GM12878 (cell line): ENCODE data around the gene PTPRF. TPM values are rescaled to one million over a fixed set of nuclear protein-coding genes. Genes with fewer than 3 reads are reported as not detected.

Experiments used
- ATAC-seq: fragments of 200-7000 bp; cut with Tn5 transposase; 3 replicates; pipeline ENCODE4 v1.9.1; 2020; ENCODE audit warnings: mild to moderate bottlenecking, moderate library complexity
- BruUV-seq: library from RNA; stranded (reverse); fragments of 400-500 nt; replicated peaks from 2 replicates; lab custom pipeline; 2021; lab: Mats Ljungman, UMichigan
- CTCF ChIA-PET: fragments of 300-600 bp; sonication (Branson Sonifier 250); formaldehyde crosslinking; extraction: SDS; loops from one replicate; lab custom pipeline; 2021; ENCODE audit warnings: inconsistent platforms; lab: Yijun Ruan, JAX
- POLR2A ChIA-PET: fragments of 350-600 bp; formaldehyde crosslinking; extraction: SDS; loops from one replicate; lab custom pipeline; 2021; ENCODE audit warnings: inconsistent platforms; lab: Charles Lee
- RAD21 ChIA-PET: fragments of 300-600 bp; sonication (Branson Sonifier 250); formaldehyde crosslinking; loops from one replicate; lab custom pipeline; 2023; ENCODE audit warnings: antibody characterized with exemption; ENCODE audit not compliant: unreplicated experiment; lab: Charles Lee
- SMC1A ChIA-PET: fragments of 300-600 bp; sonication (Branson Sonifier 250); formaldehyde crosslinking; loops from one replicate; lab custom pipeline; 2023; ENCODE audit not compliant: unreplicated experiment, uncharacterized antibody; lab: Charles Lee
- DNase-seq: peaks from one replicate; pipeline ENCODE4 v3.0.0-alpha.2; 2011; ENCODE audit warnings: low read depth, low spot score
- FAIRE-seq: peaks from 3 replicates; lab custom pipeline; 2011; peaks lifted over from hg19 to GRCh38; lab: Jason Lieb, UNC
- H2AFZ ChIP-seq: 2 replicates; pipeline ENCODE4 v1.6.0; 2011; ENCODE audit warnings: low read depth, low read length, control low read depth; ENCODE audit not compliant: control insufficient read depth
- H3K27ac ChIP-seq: 2 replicates; pipeline ENCODE4 v1.5.1; 2011; ENCODE audit warnings: control low read depth; ENCODE audit not compliant: control insufficient read depth, insufficient read depth
- H3K27me3 ChIP-seq, 2 experiments: replicated peaks in 1 of 2; 2 replicates each; pipeline versions ENCODE4 v1.6.0 to v1.6.1; 2011; ENCODE audit warnings: low read length in 1 of 2; ENCODE audit not compliant: control insufficient read depth in 2 of 2, insufficient read depth in 2 of 2
- H3K36me3 ChIP-seq, 2 experiments: 2 replicates each; pipeline ENCODE4 v1.5.1; 2011; ENCODE audit warnings: low read length in 1 of 2; ENCODE audit not compliant: control insufficient read depth in 2 of 2, insufficient read depth in 2 of 2
- H3K4me1 ChIP-seq: 2 replicates; pipeline ENCODE4 v1.6.1; 2011; ENCODE audit warnings: mild to moderate bottlenecking, low read length, moderate library complexity, mixed read lengths; ENCODE audit not compliant: control insufficient read depth, insufficient read depth
- H3K4me2 ChIP-seq: 2 replicates; pipeline ENCODE4 v1.6.0; 2011; ENCODE audit warnings: control low read depth; ENCODE audit not compliant: control insufficient read depth, insufficient read depth
- H3K4me3 ChIP-seq: fragments of 200-600 bp; sonication (generic); 2 replicates; pipeline ENCODE4 v1.5.1; 2016
- H3K79me2 ChIP-seq: 2 replicates; pipeline ENCODE4 v1.6.0; 2011; ENCODE audit warnings: low read length; ENCODE audit not compliant: control insufficient read depth, insufficient read depth
- H3K9ac ChIP-seq: 2 replicates; pipeline ENCODE4 v1.8.0; 2011; ENCODE audit warnings: low read length, control low read depth, mixed read lengths; ENCODE audit not compliant: control insufficient read depth, insufficient read depth
- H3K9me3 ChIP-seq: replicated peaks from 3 replicates; pipeline ENCODE4 v1.5.1; 2011; ENCODE audit warnings: mild to moderate bottlenecking, low read length; ENCODE audit not compliant: control insufficient read depth, insufficient read depth
- H4K20me1 ChIP-seq: 2 replicates; pipeline ENCODE4 v1.6.0; 2011; ENCODE audit not compliant: control insufficient read depth, insufficient read depth
- KDM1A ChIP-seq: fragments of 200-600 bp; sonication (generic); IDR thresholded peaks from 2 replicates; pipeline ENCODE4 v1.6.1; 2016; ENCODE audit warnings: borderline replicate concordance
- NR2F1 ChIP-seq: fragments of 450-650 bp; conservative IDR thresholded peaks from 2 replicates; pipeline ENCODE4 v1.6.1; 2017; ENCODE audit warnings: mild to moderate bottlenecking
- NRF1 ChIP-seq: conservative IDR thresholded peaks from 2 replicates; pipeline ENCODE4 v1.6.1; 2011; ENCODE audit warnings: mild to moderate bottlenecking, low read depth, low read length, improper control_type of control experiment
- PBX3 ChIP-seq: IDR thresholded peaks from 2 replicates; pipeline ENCODE4 v1.6.1; 2011; ENCODE audit warnings: mild to moderate bottlenecking, low read depth, low read length, moderate library complexity; ENCODE audit not compliant: insufficient replicate concordance
- RBBP5 ChIP-seq: fragments of 200-600 bp; sonication (generic); conservative IDR thresholded peaks from 2 replicates; pipeline ENCODE4 v1.6.1; 2016
- RELB ChIP-seq: fragments of 450-650 bp; IDR thresholded peaks from 2 replicates; pipeline ENCODE4 v1.6.1; 2017; ENCODE audit warnings: low read depth, mild to moderate bottlenecking, moderate library complexity
- TARDBP ChIP-seq: IDR thresholded peaks from 2 replicates; pipeline ENCODE4 v1.6.1; 2016; ENCODE audit warnings: borderline replicate concordance
- ZBED1 ChIP-seq: IDR thresholded peaks from 2 replicates; pipeline ENCODE4 v1.6.1; 2016; ENCODE audit warnings: borderline replicate concordance
- ZNF217 ChIP-seq: fragments of 450-650 bp; IDR thresholded peaks from 2 replicates; pipeline ENCODE4 v1.6.1; 2017; ENCODE audit warnings: antibody characterized with exemption, mild to moderate bottlenecking
- WGBS: methylation state at CpG from one replicate; pipeline ENCODE4 v1.1.6; 2016; ENCODE audit warnings: low lambda C conversion rate; ENCODE audit not compliant: insufficient replicate concordance, insufficient coverage; ENCODE audit errors: missing lambda C conversion rate; 5-methylcytosine and 5-hydroxymethylcytosine counted together
- in situ Hi-C: fragments of 300-500 bp; cut with MboI; formaldehyde crosslinking; loops from 9 replicates; pipeline ENCODE4 v1.14.3; 2018; ENCODE audit warnings: mixed read lengths
- intact Hi-C: fragments of 100-400 bp; cut with micrococcal nuclease; formaldehyde crosslinking; loops from one replicate; pipeline ENCODE4 v1.14.2; 2022; ENCODE audit not compliant: unreplicated experiment
- polyA plus RNA-seq, 11 experiments: library from polyadenylated mRNA; depleted of rRNA in 4 of 11; unstranded in 6 of 11; stranded (reverse) in 5 of 11; fragments of >200 nt; fragmentation: Nextera tagmentation in 4 of 11; fragmentation: Illumina TruSeq in 1 of 11; extraction: Ambion mirVana in 4 of 11; extraction: Trizol in 1 of 11; gene quantifications; 1 replicate in 1 of 11; 2 replicates in 10 of 11; pipeline versions ENCODE4 v1.2.1 to v1.2.3, GENCODE V29; 2011 to 2016; ENCODE audit warnings: inconsistent platforms in 2 of 11, missing spikeins in 2 of 11, low read depth in 1 of 11
- total RNA-seq, 4 experiments: library from RNA; depleted of rRNA in 3 of 4; stranded (reverse); fragments of >200 nt in 3 of 4; fragmentation: Illumina TruSeq in 1 of 4; extraction: Trizol in 1 of 4; gene quantifications; 2 replicates each; pipeline versions ENCODE4 v1.2.1 to v1.2.3, GENCODE V29; 2013 to 2021

The PTPRF gene
- total and polyA plus RNA-seq, 10 of the 15 experiments (the other 5 are each of a cell fraction or from before 2014, with no cell fraction given): 0.04 to 2.6 (median 0.32) TPM

GRCh38 chr1:43536196-43536863, 5.6 kb downstream of the PTPRF start (continued):
- TF ChIP-seq PBX3 (no peak), RBBP5 (no peak), ZNF217 (no peak), KDM1A (no peak), ZBED1 (no peak), NR2F1 (no peak), RELB (no peak)
- TF ChIP-seq, all 136 proteins: peak for 0

GRCh38 chr1:43536864-43537358, 6.2 kb downstream of the PTPRF start:
- SMC1A ChIA-PET: no interaction called here
- no peaks in the 10 kb centered on the region for H4K20me1 ChIP-seq
- RAD21 ChIA-PET: interaction anchor here (1.4 kb wide), 1 partner anchor 398 kb away, joined by 3 read pairs; no protein-coding TSS in a partner anchor
- H3K4me1 ChIP-seq: no peaks in the 10 kb centered on the region
- in situ Hi-C loops (no loop called here), intact Hi-C loops (no loop called here)
- H3K9ac ChIP-seq: no peak overlapping the region
- no peaks in the 10 kb centered on the region for H3K9me3 ChIP-seq
- no peaks in the 10 kb centered on the region for H3K79me2 ChIP-seq
- CTCF ChIA-PET: interaction anchor here (0.6 to 1.5 kb wide), 3 partner anchors 227 to 398 kb away, joined by 3 to 4 read pairs (median 4); no protein-coding TSS in a partner anchor
- no peak overlapping the region for H3K4me3 ChIP-seq
- FAIRE-seq (no peak), DNase-seq (no peak), ATAC-seq (no peak)
- H2AFZ ChIP-seq: no peak overlapping the region
- peaks cover 3 to 4% of the 10 kb centered on the region in 2 experiments; a peak in 3 of 4 replicates for H3K27me3 ChIP-seq
- no peak overlapping the region for H3K27ac ChIP-seq
- no peak for TF ChIP-seq TARDBP
- no peak for TF ChIP-seq NRF1
- POLR2A ChIA-PET: no interaction called here
- no peaks in the 10 kb centered on the region for H3K36me3 ChIP-seq
- H3K4me2 ChIP-seq: no peak overlapping the region
- BruUV-seq: no TSS peak
- 55% methylated on average over 8 of the region's 11 CpGs for WGBS
